ENCODE measurements around the gene SUSD1.
"Not testable (repeated sequence)": the region's sequence is repeated elsewhere in the genome, so short reads cannot be mapped to it uniquely, and the experiment has no call there.

Gene SUSD1

GRCh38 chr9:112174965-112175795, at the start of gene SUSD1:
SUSD1 (minus strand) TSS chr9:112175297; CDS start chr9:112175235, 62 bp downstream.
- DNase-seq (ENCODE audit: low read depth in 2 of 2), result no peak

- no peak for DNase-seq (ENCODE audit: low read depth in 2 of 2)
Measured at GRCh38 chr9:112224401-112225289, 49.5 kb upstream of the SUSD1 start.

GRCh38 chr9:112218908-112219307, 43.8 kb upstream of the SUSD1 start:
- peak in 1 of 2 donors; percentile 16 for DNase-seq (ENCODE audit: low read depth in 2 of 2)

GRCh38 chr9:112212926-112213325, 37.8 kb upstream of the SUSD1 start:
- DNase-seq (ENCODE audit: low read depth in 2 of 2), result no peak

GRCh38 chr9:112207451-112207850, 32.4 kb upstream of the SUSD1 start:
- DNase-seq (ENCODE audit: low read depth in 2 of 2), result no peak

- DNase-seq (ENCODE audit: low read depth in 2 of 2), result no peak
Measured at GRCh38 chr9:112203536-112203935, 28.4 kb upstream of the SUSD1 start.

- no peak for DNase-seq (ENCODE audit: low read depth in 2 of 2)
Measured at GRCh38 chr9:112200711-112201110, 25.6 kb upstream of the SUSD1 start.

- no peak for DNase-seq (ENCODE audit: low read depth in 2 of 2)
Measured at GRCh38 chr9:112198646-112199045, 23.5 kb upstream of the SUSD1 start.

GRCh38 chr9:112194969-112195431, 19.9 kb upstream of the SUSD1 start:
- no peak for DNase-seq (ENCODE audit: low read depth in 2 of 2)

- DNase-seq (ENCODE audit: low read depth in 2 of 2), result no peak
Measured at GRCh38 chr9:112193572-112194288, 18.6 kb upstream of the SUSD1 start.

GRCh38 chr9:112190320-112190719, 15.2 kb upstream of the SUSD1 start:
- DNase-seq (ENCODE audit: low read depth in 2 of 2), result not testable (repeated sequence)

- DNase-seq (ENCODE audit: low read depth in 2 of 2), result no peak
Measured at GRCh38 chr9:112188884-112189283, 13.8 kb upstream of the SUSD1 start.

GRCh38 chr9:112187404-112187803, 12.3 kb upstream of the SUSD1 start:
- DNase-seq (ENCODE audit: low read depth in 2 of 2), result no peak

GRCh38 chr9:112186695-112187094, 11.6 kb upstream of the SUSD1 start:
- DNase-seq (ENCODE audit: low read depth in 2 of 2), result no peak

GRCh38 chr9:112184946-112185345, 9.8 kb upstream of the SUSD1 start:
- DNase-seq (ENCODE audit: low read depth in 2 of 2), result no peak

- no peak for DNase-seq (ENCODE audit: low read depth in 2 of 2)
Measured at GRCh38 chr9:112184221-112184620, 9.1 kb upstream of the SUSD1 start.

- DNase-seq (ENCODE audit: low read depth in 2 of 2), result peak in 1 of 2 donors; percentile 46
Measured at GRCh38 chr9:112180387-112180881, 5.3 kb upstream of the SUSD1 start.

- no peak for DNase-seq (ENCODE audit: low read depth in 2 of 2)
Measured at GRCh38 chr9:112179816-112180215, 4.7 kb upstream of the SUSD1 start.

- no peak for DNase-seq (ENCODE audit: low read depth in 2 of 2)
Measured at GRCh38 chr9:112176524-112176923, 1.4 kb upstream of the SUSD1 start.

- DNase-seq (ENCODE audit: low read depth in 2 of 2), result no peak
Measured at GRCh38 chr9:112175796-112176315, 759 bp upstream of the SUSD1 start.

- DNase-seq (ENCODE audit: low read depth in 2 of 2), result peak; percentile 68 to 75
Measured at GRCh38 chr9:112174222-112174964, 704 bp downstream of the SUSD1 start.

Measured in stimulated activated CD8-positive, alpha-beta memory T cell treated with anti-CD3 and anti-CD28 coated beads, Interleukin-15, amount 100 ng/mL, for 48 hours (primary cell).